Activated naive CD8-positive, alpha-beta T cell treated with anti-CD3 and anti-CD28 coated beads for 36 hours (primary cell): ENCODE measurements around the gene PHF12. TPM values are rescaled to one million over a fixed set of nuclear protein-coding genes. Genes with fewer than 3 reads are reported as not detected.
"Not testable (repeated sequence)": the region's sequence is repeated elsewhere in the genome, so short reads cannot be mapped to it uniquely, and the experiment has no call there.

Source experiments
- DNase-seq: peaks from one replicate; pipeline ENCODE4 v3.0.0; 2021
- H3K27ac Mint-ChIP-seq: one replicate; pipeline ENCODE4 v1.8.0; 2022; ENCODE audit warnings: mild to moderate bottlenecking, moderate library complexity, mixed read lengths
- H3K27me3 Mint-ChIP-seq: one replicate; pipeline ENCODE4 v1.8.0; 2022; ENCODE audit warnings: mild to moderate bottlenecking, mixed read lengths
- H3K36me3 Mint-ChIP-seq: one replicate; pipeline ENCODE4 v1.8.0; 2021; ENCODE audit warnings: mild to moderate bottlenecking, mixed read lengths
- H3K4me1 Mint-ChIP-seq: one replicate; pipeline ENCODE4 v1.8.0; 2021; ENCODE audit warnings: mixed read lengths
- H3K4me3 Mint-ChIP-seq: one replicate; pipeline ENCODE4 v1.8.0; 2022; ENCODE audit warnings: mild to moderate bottlenecking, moderate library complexity, mixed read lengths
- H3K9me3 Mint-ChIP-seq: one replicate; pipeline ENCODE4 v1.8.0; 2022; ENCODE audit warnings: mixed read lengths
- total RNA-seq, 2 experiments: library from RNA; stranded (reverse); gene quantifications; one replicate each; pipeline ENCODE4 v1.2.3, GENCODE V29; 2021

PHF12 gene
- total RNA-seq, 2 experiments from 2014 or later: 41.4 to 45.7 TPM

DNA sequence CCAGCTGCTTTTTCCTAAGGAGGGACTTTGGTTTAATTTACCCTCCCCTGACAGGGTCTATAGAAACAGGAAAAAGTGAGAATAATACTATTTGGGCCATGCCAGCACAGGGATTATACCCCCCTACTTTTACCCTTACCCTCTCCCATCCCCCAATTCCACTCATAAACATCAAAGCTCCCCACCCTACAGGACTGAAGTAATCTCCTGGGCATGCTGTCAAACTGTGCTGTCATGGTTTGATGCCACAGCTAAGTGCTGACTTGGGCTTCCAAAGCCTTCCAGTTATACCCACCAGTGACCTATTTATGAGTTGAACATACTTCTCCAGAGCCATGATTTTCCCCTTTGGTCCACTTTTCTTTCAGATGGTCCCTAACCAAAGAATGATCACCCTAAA, 12.8 kb downstream of the PHF12 start:
- Mint-ChIP-seq H3K4me1 (peaks cover 74% of the 10 kb centered on the region), H3K36me3 (peaks cover 46% of the 10 kb centered on the region), H3K27ac (no peak overlapping the region), H3K27me3 (no peaks in the 10 kb centered on the region), H3K9me3 (no peaks in the 10 kb centered on the region), H3K4me3 (no peak overlapping the region)
- no peak for DNase-seq

DNA sequence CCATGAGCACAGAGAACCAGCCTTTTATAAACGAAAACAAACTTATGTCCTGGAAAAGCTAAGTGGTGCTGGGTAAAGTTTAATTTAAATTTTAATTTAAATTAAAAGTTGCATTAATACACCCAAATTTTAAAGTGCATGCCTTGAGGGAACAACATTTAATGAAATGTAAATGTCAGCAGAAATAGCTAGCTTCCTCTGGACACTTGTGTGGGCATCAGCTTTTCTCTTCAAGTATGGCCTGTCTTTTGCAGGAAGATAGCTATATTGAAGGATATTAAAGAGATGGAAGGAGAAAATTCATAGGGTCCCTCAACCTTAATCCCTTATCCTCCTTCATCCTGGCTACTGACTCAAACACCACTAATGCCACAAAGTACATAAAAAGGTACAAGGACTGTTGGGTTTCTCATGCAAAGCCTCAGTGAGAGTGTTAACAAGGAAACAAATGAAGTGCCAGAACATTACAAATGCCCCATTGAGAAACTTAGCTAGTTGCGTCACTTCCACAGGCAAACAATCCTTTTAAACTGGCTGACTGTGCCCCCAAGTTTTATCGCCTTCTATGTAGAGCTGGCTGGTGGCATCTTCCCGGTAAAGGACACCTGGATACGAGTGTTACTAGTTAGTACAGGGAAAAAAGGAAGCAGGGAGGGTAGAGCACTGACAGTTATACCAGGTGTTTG, 14.1 kb downstream of the PHF12 start:
- H3K36me3 Mint-ChIP-seq: peaks cover 38% of the 10 kb centered on the region
- no peaks in the 10 kb centered on the region for H3K9me3 Mint-ChIP-seq

DNA sequence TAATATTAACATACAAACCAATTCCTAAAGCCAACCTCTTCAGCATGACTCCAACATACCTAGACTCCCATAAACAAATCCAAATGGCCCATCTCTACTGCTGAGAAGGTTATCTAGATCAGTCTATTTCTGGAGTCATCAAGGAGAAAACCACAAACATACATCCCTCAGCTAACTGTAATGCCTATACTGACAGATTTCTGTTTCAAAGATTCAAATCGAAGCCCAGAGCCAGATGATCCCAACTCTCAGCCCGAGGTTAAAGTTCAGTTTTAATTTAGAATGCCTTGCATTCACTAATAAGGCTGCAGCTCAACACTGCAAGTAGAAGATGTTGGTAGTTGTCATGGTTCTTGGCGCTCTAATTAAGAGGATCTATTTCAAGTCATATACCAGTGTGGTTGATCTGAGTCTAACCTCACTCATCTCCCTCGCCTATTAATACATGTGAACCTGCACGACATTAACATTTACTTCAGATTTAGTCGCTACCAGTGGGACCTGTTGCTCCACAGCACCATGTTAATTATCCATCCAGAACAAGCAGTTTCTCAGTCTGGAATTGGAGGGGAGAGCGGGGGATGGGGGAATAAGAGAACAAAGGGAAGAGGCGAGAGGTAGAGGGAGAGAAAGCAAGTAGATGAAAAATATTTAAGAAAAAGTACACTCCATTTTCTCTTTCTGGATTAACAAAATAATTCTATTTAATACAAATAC, 15.4 kb downstream of the PHF12 start:
- Mint-ChIP-seq H3K9me3 (no peaks in the 10 kb centered on the region), H3K4me1 (peaks cover 60% of the 10 kb centered on the region), H3K4me3 (no peak overlapping the region), H3K36me3 (peaks cover 38% of the 10 kb centered on the region), H3K27me3 (no peaks in the 10 kb centered on the region), H3K27ac (no peak overlapping the region)
- DNase-seq: no peak

More for the DNA sequence above, 14.1 kb downstream of the PHF12 start:
- H3K27me3 Mint-ChIP-seq: no peaks in the 10 kb centered on the region
- H3K4me1 Mint-ChIP-seq: peaks cover 70% of the 10 kb centered on the region
- no peak for DNase-seq
- H3K27ac Mint-ChIP-seq: no peak overlapping the region
- no peak overlapping the region for H3K4me3 Mint-ChIP-seq

DNA sequence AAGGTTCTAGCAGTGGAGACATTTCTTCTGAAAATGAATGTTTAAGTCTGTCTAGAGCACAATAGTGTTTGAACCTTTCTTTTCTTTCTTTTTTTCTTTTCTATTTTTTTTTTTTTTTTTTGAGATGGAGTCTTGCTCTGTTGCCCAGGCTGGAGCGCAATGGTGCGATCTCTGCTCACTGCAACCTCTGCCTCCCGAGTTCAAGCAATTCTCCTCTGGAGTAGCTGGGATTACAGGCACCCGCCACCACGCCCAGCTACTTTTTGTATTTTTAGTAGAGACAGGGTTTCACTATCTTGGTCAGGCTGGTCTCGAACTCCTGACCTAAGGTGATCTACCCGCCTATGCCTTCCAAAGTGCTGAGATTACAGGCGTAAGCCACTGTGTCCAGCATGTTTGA, 16.8 kb downstream of the PHF12 start:
- DNase-seq, H3K27ac Mint-ChIP-seq, H3K27me3 Mint-ChIP-seq, H3K9me3 Mint-ChIP-seq, H3K4me3 Mint-ChIP-seq: not testable (repeated sequence)
- H3K4me1 Mint-ChIP-seq: peaks cover 53% of the 10 kb centered on the region
- peaks cover 43% of the 10 kb centered on the region for H3K36me3 Mint-ChIP-seq

DNA sequence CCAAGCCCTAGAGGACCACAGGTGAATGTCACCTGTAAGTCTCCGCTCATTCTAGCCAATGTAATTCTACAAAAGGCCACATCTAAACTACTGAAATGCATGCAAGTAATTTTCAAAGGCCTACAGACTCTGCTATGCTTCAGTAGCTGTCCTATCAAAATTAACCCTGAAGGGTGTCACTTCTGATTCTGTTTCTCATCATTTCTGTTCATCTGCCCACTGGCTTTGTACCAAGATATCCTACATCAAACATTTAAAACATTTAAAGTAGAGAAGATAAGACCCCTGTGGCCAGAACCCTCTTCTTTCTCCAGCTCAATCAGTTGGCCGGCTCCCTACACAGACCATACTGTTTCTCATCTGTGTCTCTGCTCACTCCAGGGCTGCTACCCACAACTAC, 21.5 kb downstream of the PHF12 start:
- Mint-ChIP-seq H3K27ac (no peak overlapping the region), H3K36me3 (peaks cover 66% of the 10 kb centered on the region), H3K27me3 (no peaks in the 10 kb centered on the region), H3K4me3 (no peak overlapping the region), H3K4me1 (peaks cover 48% of the 10 kb centered on the region), H3K9me3 (peaks cover 8% of the 10 kb centered on the region)
- no peak for DNase-seq

DNA sequence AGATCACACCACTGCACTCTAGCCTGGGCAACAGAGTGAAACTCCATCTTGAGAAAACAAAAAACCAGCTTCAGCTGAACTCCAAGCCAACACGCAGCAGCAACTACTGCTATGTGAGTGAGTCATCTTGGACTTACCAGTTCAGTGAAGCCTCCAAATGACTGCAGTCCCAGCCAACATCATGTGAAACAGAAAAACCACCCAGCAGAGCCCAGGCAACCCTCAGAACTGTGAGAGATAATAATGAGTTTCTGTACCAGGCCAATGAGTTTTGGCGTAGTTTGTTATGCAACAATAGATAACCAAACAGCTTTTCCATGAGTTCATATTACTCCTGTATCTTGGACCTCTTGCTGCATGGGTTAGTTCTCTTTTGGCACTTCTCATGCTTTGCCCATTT, 23.3 kb downstream of the PHF12 start:
- Mint-ChIP-seq H3K4me1 (peaks cover 55% of the 10 kb centered on the region), H3K36me3 (peaks cover 73% of the 10 kb centered on the region), H3K9me3 (peaks cover 8% of the 10 kb centered on the region), H3K27me3 (no peaks in the 10 kb centered on the region), H3K4me3 (no peak overlapping the region), H3K27ac (peak overlapping the region; percentile 34)
- DNase-seq: peak; percentile 34

DNA sequence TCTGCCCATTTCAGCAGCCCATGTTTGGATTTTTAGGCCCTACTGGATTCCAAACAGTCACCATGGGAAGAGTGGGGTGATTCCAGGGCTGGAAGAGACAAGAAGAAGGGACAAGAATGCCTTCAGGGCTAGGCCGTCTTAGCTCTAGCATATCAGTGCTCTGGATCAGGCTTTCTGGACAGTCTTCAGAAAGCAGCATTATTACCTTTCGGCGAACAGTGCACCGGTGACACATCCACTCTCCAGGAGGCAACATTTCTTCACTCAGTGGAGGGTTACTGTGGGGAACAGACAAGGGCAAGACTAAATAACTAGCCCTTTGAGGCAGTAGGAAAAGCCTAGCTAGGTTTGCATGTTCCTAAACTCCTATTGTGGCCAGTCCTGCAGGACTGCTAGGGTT, 24.5 kb downstream of the PHF12 start:
- Mint-ChIP-seq H3K27ac (peak overlapping the region; percentile 89), H3K4me3 (no peak overlapping the region), H3K4me1 (peaks cover 56% of the 10 kb centered on the region), H3K27me3 (no peaks in the 10 kb centered on the region), H3K9me3 (peaks cover 8% of the 10 kb centered on the region), H3K36me3 (peaks cover 75% of the 10 kb centered on the region)
- no peak for DNase-seq

DNA sequence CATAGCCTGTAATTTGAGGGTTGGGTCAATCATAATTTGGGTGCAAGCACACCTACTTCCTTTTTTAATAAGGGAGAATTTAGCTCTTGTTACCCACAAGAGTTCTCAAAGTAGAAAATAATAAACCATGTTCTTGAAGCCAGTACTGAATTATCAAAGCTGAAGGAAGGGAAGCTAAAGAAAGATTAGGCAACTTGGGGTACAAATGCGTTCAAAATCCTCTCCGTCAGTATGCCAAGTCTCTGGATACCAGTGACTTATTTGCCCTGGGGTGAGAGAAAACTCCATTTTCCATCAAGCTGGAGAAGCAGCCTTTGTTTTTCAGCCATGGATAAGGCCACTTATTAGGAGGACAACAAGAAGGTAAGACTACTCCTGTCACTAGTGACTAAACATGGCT, 25.0 kb downstream of the PHF12 start:
- Mint-ChIP-seq H3K27me3 (no peaks in the 10 kb centered on the region), H3K36me3 (peaks cover 74% of the 10 kb centered on the region), H3K27ac (peak overlapping the region; percentile 89), H3K4me3 (peak overlapping the region; percentile 1), H3K4me1 (peaks cover 55% of the 10 kb centered on the region), H3K9me3 (peaks cover 8% of the 10 kb centered on the region)
- no peak for DNase-seq

DNA sequence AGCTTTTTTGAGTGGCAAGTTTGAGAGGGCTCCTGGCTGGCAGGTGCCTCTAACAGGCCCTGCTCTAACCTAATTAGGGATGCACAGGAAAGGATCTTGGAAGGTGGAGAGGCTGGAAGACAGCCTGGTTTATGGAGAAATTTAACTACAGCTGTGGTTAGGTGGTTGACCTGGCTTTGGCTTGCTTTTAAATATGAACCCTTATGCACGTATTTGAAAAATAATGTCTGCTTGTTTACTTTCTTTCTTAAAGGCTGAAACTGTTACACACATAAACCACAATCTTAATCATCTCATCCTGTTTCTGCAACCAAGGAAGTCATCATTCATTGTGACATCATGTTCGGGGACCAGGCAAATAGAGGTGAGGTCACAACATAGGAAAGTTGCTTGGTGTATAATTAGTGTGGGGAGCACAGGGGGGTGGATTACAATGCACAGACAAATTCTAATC, 25.4 kb downstream of the PHF12 start:
- H3K4me1 Mint-ChIP-seq: peaks cover 55% of the 10 kb centered on the region
- H3K27ac Mint-ChIP-seq: peak overlapping the region; percentile 89
- DNase-seq: peak; percentile 28

DNA sequence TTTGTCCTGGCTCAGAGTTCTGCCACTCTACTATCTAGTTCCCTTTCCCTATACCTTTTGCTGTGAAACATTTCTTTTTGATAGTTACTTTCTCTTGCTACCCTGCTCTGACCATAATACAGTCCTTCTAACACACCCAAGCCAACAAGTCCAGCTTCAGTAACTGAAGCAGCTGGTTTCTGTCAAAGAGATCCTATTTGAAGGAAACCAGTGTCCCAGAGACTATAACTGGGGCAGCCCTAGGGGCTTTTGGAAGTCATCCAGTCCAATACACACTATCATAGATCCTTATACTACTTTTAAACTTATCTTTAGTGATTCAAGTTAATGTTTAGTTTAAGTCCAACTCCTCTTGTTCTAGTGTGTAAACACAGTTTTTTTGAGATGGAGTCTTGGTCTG, 31.1 kb downstream of the PHF12 start:
- no peak overlapping the region for H3K4me3 Mint-ChIP-seq
- no peaks in the 10 kb centered on the region for H3K27me3 Mint-ChIP-seq
- H3K4me1 Mint-ChIP-seq: peaks cover 19% of the 10 kb centered on the region
- no peaks in the 10 kb centered on the region for H3K9me3 Mint-ChIP-seq
- peak overlapping the region; percentile 25 for H3K27ac Mint-ChIP-seq
- DNase-seq: no peak
- peaks cover 36% of the 10 kb centered on the region for H3K36me3 Mint-ChIP-seq

More for the DNA sequence above, 25.4 kb downstream of the PHF12 start:
- H3K9me3 Mint-ChIP-seq: peaks cover 8% of the 10 kb centered on the region
- peak overlapping the region; percentile 1 for H3K4me3 Mint-ChIP-seq
- peaks cover 75% of the 10 kb centered on the region for H3K36me3 Mint-ChIP-seq
- H3K27me3 Mint-ChIP-seq: no peaks in the 10 kb centered on the region

DNA sequence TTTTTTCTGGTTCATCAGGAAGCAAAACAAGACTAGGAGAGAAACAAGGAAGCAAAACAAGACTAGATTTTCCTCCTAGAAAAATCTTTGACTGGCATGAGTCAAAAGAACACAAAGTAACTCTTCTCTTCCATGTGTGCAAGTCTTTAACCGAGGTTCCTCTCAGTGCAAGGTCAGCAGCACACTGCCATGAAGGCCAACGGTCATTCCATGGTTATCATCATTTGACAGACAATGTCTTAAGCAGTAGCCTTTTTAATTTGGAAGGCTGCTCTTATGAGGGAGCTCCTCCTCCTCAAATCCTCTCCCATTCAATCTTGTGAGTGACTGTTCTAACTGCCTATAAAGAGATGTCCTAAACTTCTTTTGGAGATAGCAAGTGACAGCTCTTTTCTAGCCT, 33.0 kb downstream of the PHF12 start:
- H3K27ac Mint-ChIP-seq: no peak overlapping the region
- H3K4me1 Mint-ChIP-seq: peaks cover 5% of the 10 kb centered on the region
- no peaks in the 10 kb centered on the region for H3K27me3 Mint-ChIP-seq
- H3K9me3 Mint-ChIP-seq: no peaks in the 10 kb centered on the region
- no peak for DNase-seq
- H3K36me3 Mint-ChIP-seq: peaks cover 34% of the 10 kb centered on the region
- no peak overlapping the region for H3K4me3 Mint-ChIP-seq

DNA sequence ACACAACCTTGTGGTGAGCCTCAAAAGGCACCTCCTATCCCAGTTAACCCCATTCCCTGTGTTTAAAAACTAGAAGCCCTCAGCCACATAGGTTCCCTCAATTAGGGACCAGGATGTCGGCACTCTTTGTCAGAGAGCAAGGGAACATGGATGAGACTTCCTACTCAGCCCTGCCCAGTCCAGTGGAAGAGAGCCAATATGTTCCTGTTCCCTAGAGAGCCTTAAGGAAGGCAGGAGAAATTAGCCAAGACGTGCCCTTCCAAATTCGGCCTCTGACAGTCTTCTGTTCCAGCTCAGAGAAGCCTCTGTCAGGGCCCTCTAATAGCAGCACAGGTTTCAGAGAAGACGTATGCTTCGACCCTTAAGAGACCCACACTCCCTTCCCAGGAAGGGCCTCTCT, 33.9 kb downstream of the PHF12 start:
- no peak for DNase-seq
- Mint-ChIP-seq H3K4me1 (peaks cover 3% of the 10 kb centered on the region), H3K4me3 (no peak overlapping the region), H3K27ac (peak overlapping the region; percentile 23), H3K36me3 (peaks cover 36% of the 10 kb centered on the region), H3K9me3 (no peaks in the 10 kb centered on the region), H3K27me3 (no peaks in the 10 kb centered on the region)

DNA sequence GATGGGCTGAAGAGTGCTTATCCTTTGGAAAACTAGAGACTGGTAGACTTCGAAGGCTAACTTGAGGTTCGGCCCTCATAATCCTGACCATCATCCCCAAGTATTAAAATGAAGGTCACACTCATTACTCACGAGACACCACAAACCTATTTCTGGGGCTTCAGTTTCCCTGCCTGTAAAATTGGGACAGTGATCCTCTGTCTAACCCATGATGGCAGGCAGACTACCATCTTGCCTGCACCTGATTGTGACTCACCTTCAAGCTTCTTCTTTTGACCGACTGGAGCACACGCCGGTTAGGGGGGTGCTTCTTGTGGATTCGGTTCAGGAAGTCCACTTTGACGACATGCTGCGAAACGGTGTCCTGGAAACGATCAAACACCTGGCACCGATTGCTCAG, 34.3 kb downstream of the PHF12 start:
- Mint-ChIP-seq H3K4me1 (peaks cover 3% of the 10 kb centered on the region), H3K9me3 (no peaks in the 10 kb centered on the region), H3K27ac (no peak overlapping the region), H3K27me3 (no peaks in the 10 kb centered on the region), H3K4me3 (no peak overlapping the region), H3K36me3 (peaks cover 36% of the 10 kb centered on the region)
- DNase-seq: no peak

DNA sequence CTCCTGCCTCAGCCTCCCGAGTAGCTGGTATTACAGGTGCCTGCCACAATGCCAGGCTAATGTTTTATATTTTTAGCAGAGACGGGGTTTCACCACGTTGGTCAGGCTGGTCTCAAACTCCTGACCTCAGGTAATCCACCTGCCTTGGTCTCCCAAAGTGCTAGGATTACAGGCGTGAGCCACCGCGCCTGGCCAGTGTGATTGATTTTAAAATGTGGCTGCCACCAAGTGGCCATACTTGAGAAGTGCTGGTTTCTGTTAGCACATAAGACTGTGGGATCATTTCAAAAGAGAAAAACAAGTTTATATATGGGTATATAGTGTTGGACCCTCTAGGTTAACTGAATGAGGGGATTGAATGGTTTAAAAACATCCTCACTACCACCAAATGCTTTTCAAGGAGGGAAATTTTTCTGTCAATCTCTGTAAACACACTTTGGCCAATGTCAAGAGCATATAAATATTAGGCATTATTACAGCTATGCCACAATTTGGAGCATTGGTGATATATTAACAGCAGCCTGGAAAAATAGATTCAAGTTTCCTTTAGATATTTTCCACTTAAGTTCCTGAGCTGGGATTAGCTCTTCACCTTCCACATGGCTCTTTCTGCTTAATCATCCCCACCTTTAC, 34.9 kb downstream of the PHF12 start:
- DNase-seq: no peak
- Mint-ChIP-seq H3K27ac (peak overlapping the region; percentile 66), H3K4me1 (peaks cover 3% of the 10 kb centered on the region), H3K9me3 (no peaks in the 10 kb centered on the region), H3K4me3 (no peak overlapping the region), H3K27me3 (no peaks in the 10 kb centered on the region), H3K36me3 (peaks cover 32% of the 10 kb centered on the region)

DNA sequence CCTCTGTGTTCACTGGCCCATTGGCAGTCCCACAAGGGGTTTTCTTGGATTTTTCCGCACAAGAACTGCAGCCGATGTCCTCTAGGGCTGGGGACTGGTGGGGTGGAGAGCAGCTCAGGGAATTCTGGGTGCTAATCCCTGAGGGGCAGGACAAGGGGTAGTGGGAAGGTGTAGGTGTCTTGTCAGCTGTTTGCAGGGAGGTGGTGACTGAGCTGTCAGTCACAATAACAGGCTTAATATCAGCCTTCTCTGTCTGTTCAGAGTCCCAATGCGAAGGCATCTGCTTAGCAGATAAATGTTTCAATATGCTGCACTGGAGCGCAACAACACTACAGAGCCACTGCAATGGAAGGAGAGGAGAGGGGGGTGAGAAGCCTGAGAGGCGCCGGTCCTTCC, 38.4 kb downstream of the PHF12 start:
- H3K4me1 Mint-ChIP-seq: peaks cover 3% of the 10 kb centered on the region
- no peaks in the 10 kb centered on the region for H3K27me3 Mint-ChIP-seq
- no peak overlapping the region for H3K4me3 Mint-ChIP-seq
- peaks cover 28% of the 10 kb centered on the region for H3K36me3 Mint-ChIP-seq
- H3K9me3 Mint-ChIP-seq: no peaks in the 10 kb centered on the region
- H3K27ac Mint-ChIP-seq: no peak overlapping the region
- no peak for DNase-seq
